Neuronal stem cell (in vitro differentiated cells): Measurements from ENCODE around the gene DCST1.

Experiments used
- DNase-seq: peaks from one replicate; pipeline ENCODE4 v3.0.0-alpha.2; 2013; ENCODE audit warnings: low spot score
- H2AFZ ChIP-seq: one replicate; pipeline ENCODE4 v1.6.1; 2013; ENCODE audit warnings: mild to moderate bottlenecking, low read length, inconsistent platforms
- H2AK5ac ChIP-seq: 2 replicates; pipeline ENCODE4 v1.6.1; 2013; ENCODE audit warnings: low read depth, mild to moderate bottlenecking, inconsistent platforms, low read length, moderate library complexity, mixed read lengths
- H2BK120ac ChIP-seq: 2 replicates; pipeline ENCODE4 v1.6.1; 2013; ENCODE audit warnings: low read depth, mild to moderate bottlenecking, inconsistent platforms, low read length, moderate library complexity, mixed read lengths
- H2BK12ac ChIP-seq: one replicate; pipeline ENCODE4 v1.6.1; 2013; ENCODE audit warnings: low read length, inconsistent platforms
- H2BK15ac ChIP-seq: 2 replicates; pipeline ENCODE4 v1.6.1; 2013; ENCODE audit warnings: mild to moderate bottlenecking, low read length, inconsistent platforms, mixed read lengths
- H2BK5ac ChIP-seq: one replicate; pipeline ENCODE4 v1.6.1; 2013; ENCODE audit warnings: inconsistent platforms, mild to moderate bottlenecking, low read length, moderate library complexity
- H3K14ac ChIP-seq: one replicate; pipeline ENCODE4 v1.6.1; 2013; ENCODE audit warnings: low read length, inconsistent platforms
- H3K18ac ChIP-seq: 2 replicates; pipeline ENCODE4 v1.6.1; 2013; ENCODE audit warnings: low read length, inconsistent platforms
- H3K23ac ChIP-seq: 2 replicates; pipeline ENCODE4 v1.6.1; 2013; ENCODE audit warnings: low read depth, mild to moderate bottlenecking, mixed read lengths, low read length, inconsistent platforms; ENCODE audit not compliant: poor library complexity
- H3K27ac ChIP-seq: replicated peaks from 3 replicates; pipeline ENCODE4 v1.5.1; 2013; ENCODE audit warnings: low read length, inconsistent platforms
- H3K27me3 ChIP-seq, 3 experiments: 2 replicates each; pipeline ENCODE4 v1.6.1; 2013; ENCODE audit warnings: low read length in 3 of 3, mild to moderate bottlenecking in 2 of 3, inconsistent platforms in 1 of 3, low read depth in 1 of 3, mixed read lengths in 1 of 3, moderate library complexity in 1 of 3; ENCODE audit not compliant: control insufficient read depth in 3 of 3, insufficient read depth in 3 of 3
- H3K36me3 ChIP-seq, 2 donors: replicated peaks in 1 of 2; 2 replicates each; pipeline ENCODE4 v1.6.1; 2013; ENCODE audit warnings: low read length in 2 of 2; ENCODE audit not compliant: control insufficient read depth in 2 of 2, insufficient read depth in 2 of 2
- H3K4ac ChIP-seq: 2 replicates; pipeline ENCODE4 v1.6.1; 2013; ENCODE audit warnings: inconsistent platforms, mild to moderate bottlenecking, low read length, moderate library complexity
- H3K4me1 ChIP-seq, 2 donors: 1 replicate in 1 of 2; 2 replicates in 1 of 2; pipeline ENCODE4 v1.6.1; 2013; ENCODE audit warnings: low read length in 2 of 2, low read depth in 1 of 2; ENCODE audit not compliant: control insufficient read depth in 2 of 2, insufficient read depth in 1 of 2
- H3K4me2 ChIP-seq: one replicate; pipeline ENCODE4 v1.6.1; 2013; ENCODE audit warnings: mild to moderate bottlenecking, low read length, inconsistent platforms; ENCODE audit not compliant: insufficient read depth, poor library complexity, severe bottlenecking
- H3K4me3 ChIP-seq, 2 donors: 2 replicates each; pipeline ENCODE4 v1.5.1; 2013; ENCODE audit warnings: low read length in 2 of 2, mild to moderate bottlenecking in 2 of 2, inconsistent platforms in 1 of 2, moderate library complexity in 1 of 2
- H3K79me1 ChIP-seq: one replicate; pipeline ENCODE4 v1.6.1; 2013; ENCODE audit warnings: low read depth, mild to moderate bottlenecking, inconsistent platforms, low read length, moderate library complexity
- H3K9ac ChIP-seq: one replicate; pipeline ENCODE4 v1.6.1; 2013; ENCODE audit warnings: mild to moderate bottlenecking, low read depth, low read length, inconsistent platforms; ENCODE audit not compliant: poor library complexity
- H3K9me3 ChIP-seq, 2 donors: replicated peaks in 1 of 2; 2 replicates each; pipeline versions ENCODE3 to v1.6.1; 2013; ENCODE audit warnings: low read length in 2 of 2, mild to moderate bottlenecking in 2 of 2, inconsistent platforms in 1 of 2, low read depth in 1 of 2, mixed read lengths in 1 of 2, moderate library complexity in 1 of 2; ENCODE audit not compliant: control insufficient read depth in 2 of 2, insufficient read depth in 1 of 2
- H4K8ac ChIP-seq: one replicate; pipeline ENCODE4 v1.6.1; 2013; ENCODE audit warnings: low read depth, mild to moderate bottlenecking, inconsistent platforms, low read length, moderate library complexity
- H4K91ac ChIP-seq: one replicate; pipeline ENCODE4 v1.6.1; 2013; ENCODE audit warnings: low read length, low read depth, mild to moderate bottlenecking, inconsistent platforms; ENCODE audit not compliant: poor library complexity
- WGBS, 2 donors: extraction: QIAGEN DNeasy Blood & Tissue Kit; methylation state at CpG; one replicate each; pipeline ENCODE4 v1.1.7; 2013; ENCODE audit warnings: missing lambda C conversion rate in 2 of 2, mixed read lengths in 1 of 2; ENCODE audit not compliant: insufficient read length in 2 of 2, insufficient replicate concordance in 1 of 2; ENCODE audit errors: extremely low coverage in 2 of 2; 5-methylcytosine and 5-hydroxymethylcytosine counted together

The DCST1 gene

DNA sequence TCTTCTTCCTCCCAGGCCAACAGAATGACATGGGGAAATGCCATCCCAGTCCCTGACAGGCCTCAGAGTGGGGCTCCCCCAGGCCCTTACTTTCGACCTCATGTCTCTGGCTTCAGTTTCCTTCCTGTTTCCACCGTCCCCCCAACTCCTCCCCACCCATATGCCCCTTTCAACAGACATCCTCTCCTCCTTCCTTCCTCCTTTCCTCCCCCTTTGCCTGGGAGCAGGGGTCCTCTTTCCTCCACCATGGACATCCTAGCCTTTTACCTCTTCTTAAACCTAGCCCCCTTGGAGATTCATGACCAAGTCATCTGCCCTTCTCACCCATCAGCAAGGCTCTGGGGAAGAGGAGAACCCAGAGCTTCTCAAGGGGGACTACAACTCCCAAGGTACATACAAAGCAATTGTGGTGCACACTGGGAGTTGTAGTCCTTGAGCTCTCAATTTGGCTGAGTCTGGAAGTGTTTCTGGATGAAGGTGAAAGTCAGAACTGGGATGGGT lies 27.0 kb upstream of the DCST1 start:
- peaks cover 10 to 32% of the 10 kb centered on the region in 2 donors for H3K4me1 ChIP-seq
- no peak overlapping the region for H3K4me3 ChIP-seq
- H3K23ac ChIP-seq, result no peak overlapping the region
- H3K9me3 ChIP-seq, result no peaks in the 10 kb centered on the region
- H3K18ac ChIP-seq, result no peak overlapping the region
- no peaks in the 10 kb centered on the region for H3K27me3 ChIP-seq
- no peak overlapping the region for H3K9ac ChIP-seq
- no peaks in the 10 kb centered on the region for H3K36me3 ChIP-seq
- peaks cover 12% of the 10 kb centered on the region for H3K79me1 ChIP-seq
- H4K8ac ChIP-seq, result no peak overlapping the region
- H2BK5ac ChIP-seq, result no peak overlapping the region
- H2BK120ac ChIP-seq, result no peak overlapping the region
- no peak overlapping the region for H3K14ac ChIP-seq
- WGBS, 2 donors, result no CpG with 5 or more reads among the region's 2 CpGs
- H3K4me2 ChIP-seq, result no peak overlapping the region
- no peak for DNase-seq
- no peak overlapping the region for H2AK5ac ChIP-seq
- H3K27ac ChIP-seq, result no peak overlapping the region
- H2AFZ ChIP-seq, result no peak overlapping the region
- H2BK15ac ChIP-seq, result no peak overlapping the region
- H2BK12ac ChIP-seq, result peak overlapping the region; percentile 26
- H4K91ac ChIP-seq, result no peak overlapping the region
- no peak overlapping the region for H3K4ac ChIP-seq

DNA sequence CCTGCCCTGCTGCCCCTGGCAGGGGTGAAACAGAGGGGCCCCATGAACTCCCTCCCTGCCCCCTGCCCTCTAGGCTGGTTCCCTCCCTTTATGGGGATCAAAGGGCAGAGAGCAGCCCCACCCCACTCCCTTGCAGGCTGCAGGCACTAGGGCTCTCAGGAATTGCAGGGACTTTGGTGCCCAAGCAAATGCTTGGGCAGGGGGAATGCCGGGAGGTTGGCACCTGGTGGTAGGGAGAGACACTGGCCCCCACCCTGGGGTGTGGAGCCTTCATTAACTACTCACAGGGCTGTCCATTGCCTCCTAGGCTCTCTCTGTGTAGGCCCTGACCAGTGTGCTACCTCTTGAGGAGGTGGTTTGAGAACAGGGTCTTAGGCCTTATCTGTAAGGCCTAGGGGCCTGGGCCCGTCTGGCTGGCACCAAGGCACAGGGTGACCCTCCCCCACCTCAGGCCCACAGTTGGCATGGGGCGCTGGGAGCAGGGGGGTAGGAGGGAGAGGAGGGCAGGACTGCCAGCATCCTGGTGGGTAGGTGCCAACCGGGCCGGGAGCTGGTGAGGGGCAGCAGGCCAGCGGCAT lies 26.3 kb upstream of the DCST1 start:
- Histone ChIP-seq H2AK5ac (peak overlapping the region; percentile 86), H2BK15ac (no peak overlapping the region), H2BK120ac (no peak overlapping the region), H3K23ac (peak overlapping the region; percentile 27), H3K9ac (no peak overlapping the region), H3K36me3 (no peaks in the 10 kb centered on the region), H3K18ac (no peak overlapping the region), H3K4me2 (no peak overlapping the region), H4K8ac (peak overlapping the region; percentile 56), H2BK5ac (no peak overlapping the region), H4K91ac (no peak overlapping the region), H3K27me3 (no peaks in the 10 kb centered on the region), H3K4ac (no peak overlapping the region), H3K14ac (no peak overlapping the region), H3K79me1 (peaks cover 12% of the 10 kb centered on the region), H3K4me1 (peaks cover 17 to 37% of the 10 kb centered on the region in 2 donors), H3K4me3 (no peak overlapping the region), H2BK12ac (peak overlapping the region; percentile 26), H2AFZ (no peak overlapping the region), H3K9me3 (no peaks in the 10 kb centered on the region), H3K27ac (no peak overlapping the region)
- no peak for DNase-seq
- WGBS, 2 donors, result no CpG with 5 or more reads among the region's 6 CpGs

DNA sequence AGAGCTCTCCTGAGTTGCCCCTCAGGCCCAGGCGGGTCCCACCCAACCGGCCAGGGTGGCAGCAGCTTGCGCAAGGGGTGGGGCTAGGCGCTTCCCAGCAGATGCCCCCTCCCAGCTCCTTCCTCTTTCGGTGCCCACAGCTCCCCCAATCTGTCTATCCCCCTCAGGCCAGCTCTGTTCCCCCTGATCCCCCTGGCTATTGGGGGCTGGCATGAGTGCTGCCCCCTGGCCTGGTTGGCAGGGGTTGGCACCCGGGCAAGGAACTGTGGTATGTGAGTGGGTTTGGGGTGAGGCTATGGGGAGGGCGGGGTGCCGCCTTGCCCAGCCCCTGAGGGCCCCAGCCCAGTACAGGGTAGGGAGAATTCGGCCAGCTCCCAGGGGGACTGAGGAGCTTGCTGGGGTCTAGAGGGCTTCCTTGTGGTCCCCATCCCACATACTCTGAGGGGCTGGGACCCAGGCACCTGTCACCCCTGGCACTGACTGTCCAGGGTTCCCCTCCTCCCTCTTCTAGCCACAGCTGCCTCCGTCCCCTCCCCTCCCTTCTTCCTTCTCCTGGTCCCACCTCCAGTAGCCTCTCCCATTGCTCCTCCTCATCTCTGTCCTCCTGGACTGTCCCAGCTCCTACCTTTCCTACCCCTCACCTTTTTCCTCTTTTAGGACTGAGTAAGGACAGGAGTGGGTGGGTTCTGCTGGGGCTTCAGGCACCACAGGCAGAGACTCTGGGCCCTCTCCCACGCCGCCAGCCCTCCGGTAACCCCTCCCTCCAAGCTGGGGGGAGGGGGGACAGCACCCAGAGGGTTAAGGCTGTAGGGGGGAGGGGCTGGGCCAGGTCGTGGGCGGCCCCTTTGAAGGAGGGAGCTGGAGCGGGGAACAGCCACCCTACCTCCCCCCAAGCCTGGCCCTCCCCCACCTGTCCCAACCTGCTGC lies 25.3 kb upstream of the DCST1 start:
- H2BK15ac ChIP-seq, result peak overlapping the region; percentile 51
- no CpG with 5 or more reads among the region's 16 CpGs for WGBS, 2 donors
- H2BK5ac ChIP-seq, result peak overlapping the region; percentile 55
- H2BK120ac ChIP-seq, result no peak overlapping the region
- no peaks in the 10 kb centered on the region for H3K9me3 ChIP-seq
- H3K4me1 ChIP-seq, result peaks cover 21 to 38% of the 10 kb centered on the region in 2 donors
- no peaks in the 10 kb centered on the region for H3K36me3 ChIP-seq
- peak overlapping the region; percentile 61 for H3K4ac ChIP-seq
- peaks cover 12% of the 10 kb centered on the region for H3K79me1 ChIP-seq
- H3K27me3 ChIP-seq, result no peaks in the 10 kb centered on the region
- no peak overlapping the region for H4K8ac ChIP-seq
- H3K18ac ChIP-seq, result peak overlapping the region; percentile 76
- no peak overlapping the region for H3K23ac ChIP-seq
- no peak overlapping the region for H2AFZ ChIP-seq
- H2AK5ac ChIP-seq, result peak overlapping the region; percentile 86
- H3K27ac ChIP-seq, result peak overlapping the region; percentile 8
- H3K4me3 ChIP-seq, result no peak overlapping the region
- H2BK12ac ChIP-seq, result no peak overlapping the region
- H3K14ac ChIP-seq, result no peak overlapping the region
- H4K91ac ChIP-seq, result no peak overlapping the region
- no peak for DNase-seq
- H3K4me2 ChIP-seq, result no peak overlapping the region
- H3K9ac ChIP-seq, result no peak overlapping the region

GRCh38 chr1:155009221-155009711 lies 24.4 kb upstream of the DCST1 start:
- Histone ChIP-seq H3K4me3 (no peak overlapping the region), H4K91ac (no peak overlapping the region), H3K14ac (no peak overlapping the region), H3K79me1 (peaks cover 6% of the 10 kb centered on the region), H3K23ac (no peak overlapping the region), H2AK5ac (peak overlapping the region; percentile 86), H2AFZ (no peak overlapping the region), H3K4me1 (peaks cover 17 to 35% of the 10 kb centered on the region in 2 donors), H3K4ac (no peak overlapping the region), H3K27ac (peak overlapping the region; percentile 8), H4K8ac (no peak overlapping the region), H3K27me3 (no peaks in the 10 kb centered on the region), H3K18ac (peak overlapping the region; percentile 36), H2BK12ac (peak overlapping the region; percentile 50), H2BK120ac (no peak overlapping the region), H3K9me3 (no peaks in the 10 kb centered on the region), H3K9ac (peak overlapping the region; percentile 3), H3K36me3 (no peaks in the 10 kb centered on the region), H3K4me2 (no peak overlapping the region), H2BK5ac (peak overlapping the region; percentile 55), H2BK15ac (peak overlapping the region; percentile 30)
- DNase-seq, result no peak
- no CpG with 5 or more reads among the region's 12 CpGs for WGBS, 2 donors
